Mesenteric fat pad (tissue), 1 donor: Measurements from ENCODE around the gene ARHGAP10. TPM values are rescaled to one million over a fixed set of nuclear protein-coding genes. Genes with fewer than 3 reads are reported as not detected.
"Not testable (repeated sequence)": the region's sequence is repeated elsewhere in the genome, so short reads cannot be mapped to it uniquely, and the experiment has no call there.

ENCODE experiments used
- DNase-seq: peaks from one replicate; pipeline ENCODE4 v3.0.0-alpha.2; 2020; ENCODE audit warnings: low spot score
- total RNA-seq: library from RNA; stranded (reverse); fragmentation: NEBNext Ultra II Directional; extraction: Animal tissue kit (Norgen Biotek cat#: 25700); gene quantifications from one replicate; pipeline ENCODE4 v1.2.1, GENCODE V29; 2021
- donor health status: DM: yes; HTN: yes; CAD: no.

Gene ARHGAP10
- total RNA-seq, 1 donor from 2014 or later: 43.4 TPM

DNA sequence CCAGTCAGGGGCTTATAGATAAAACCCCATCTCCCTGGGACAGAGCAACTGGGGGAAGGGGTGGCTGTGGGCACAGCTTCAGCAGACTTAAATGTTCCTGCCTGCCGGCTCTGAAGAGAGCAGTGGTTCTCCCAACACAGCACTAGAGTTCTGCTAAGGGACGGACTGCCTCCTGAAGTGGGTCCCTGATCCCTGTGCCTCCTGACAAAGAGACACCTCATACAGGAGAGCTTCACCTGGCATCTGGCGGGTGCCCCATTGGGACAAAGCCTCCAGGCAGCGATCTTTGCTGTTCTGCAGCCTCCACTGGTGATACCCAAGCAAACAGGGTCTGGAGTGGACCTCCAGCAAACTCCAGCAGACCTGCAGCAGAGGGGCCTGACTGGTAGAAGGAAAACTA is 351.2 kb downstream of the ARHGAP10 start:
- DNase-seq: not testable (repeated sequence)

DNA sequence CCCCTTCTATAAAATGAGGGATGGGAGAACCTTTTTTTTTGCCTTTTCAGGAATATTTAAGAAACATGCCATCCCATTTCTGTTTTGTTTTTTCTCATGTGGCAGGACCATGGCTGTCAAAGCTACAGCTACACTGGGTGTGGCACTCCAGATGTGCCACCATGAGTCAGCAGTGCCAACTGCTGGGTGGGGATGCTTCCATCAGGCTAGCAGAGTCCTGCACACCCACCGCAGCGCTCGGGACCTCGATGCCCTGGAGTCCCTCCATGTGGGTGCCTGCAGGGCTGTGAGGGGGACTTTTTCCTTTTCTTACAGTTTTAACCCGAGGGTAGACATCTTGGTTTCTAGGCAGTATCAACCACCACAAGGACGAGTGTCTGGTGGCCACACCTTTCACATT is 357.7 kb downstream of the ARHGAP10 start:
- peak; percentile 84 for DNase-seq

DNA sequence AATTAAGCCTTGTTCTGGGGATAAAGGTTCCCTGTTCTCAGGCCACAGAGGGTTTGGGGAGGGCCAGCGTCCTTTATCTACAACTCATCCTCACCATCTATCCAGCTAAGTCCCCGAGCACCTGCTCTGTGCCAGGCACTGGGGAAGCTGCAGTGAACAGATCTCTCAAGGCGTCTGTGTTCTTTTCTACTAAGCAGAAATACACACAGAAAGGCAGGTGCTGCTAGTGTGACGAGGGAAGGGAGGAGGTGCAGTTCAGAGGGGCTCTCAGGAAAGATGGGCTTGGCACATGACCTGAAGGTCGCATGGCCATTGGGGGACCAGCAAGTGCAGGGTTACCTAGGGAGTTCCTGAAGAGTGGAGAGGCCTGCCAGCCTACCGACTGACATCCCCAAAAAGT is 358.1 kb downstream of the ARHGAP10 start:
- peak; percentile 47 for DNase-seq

DNA sequence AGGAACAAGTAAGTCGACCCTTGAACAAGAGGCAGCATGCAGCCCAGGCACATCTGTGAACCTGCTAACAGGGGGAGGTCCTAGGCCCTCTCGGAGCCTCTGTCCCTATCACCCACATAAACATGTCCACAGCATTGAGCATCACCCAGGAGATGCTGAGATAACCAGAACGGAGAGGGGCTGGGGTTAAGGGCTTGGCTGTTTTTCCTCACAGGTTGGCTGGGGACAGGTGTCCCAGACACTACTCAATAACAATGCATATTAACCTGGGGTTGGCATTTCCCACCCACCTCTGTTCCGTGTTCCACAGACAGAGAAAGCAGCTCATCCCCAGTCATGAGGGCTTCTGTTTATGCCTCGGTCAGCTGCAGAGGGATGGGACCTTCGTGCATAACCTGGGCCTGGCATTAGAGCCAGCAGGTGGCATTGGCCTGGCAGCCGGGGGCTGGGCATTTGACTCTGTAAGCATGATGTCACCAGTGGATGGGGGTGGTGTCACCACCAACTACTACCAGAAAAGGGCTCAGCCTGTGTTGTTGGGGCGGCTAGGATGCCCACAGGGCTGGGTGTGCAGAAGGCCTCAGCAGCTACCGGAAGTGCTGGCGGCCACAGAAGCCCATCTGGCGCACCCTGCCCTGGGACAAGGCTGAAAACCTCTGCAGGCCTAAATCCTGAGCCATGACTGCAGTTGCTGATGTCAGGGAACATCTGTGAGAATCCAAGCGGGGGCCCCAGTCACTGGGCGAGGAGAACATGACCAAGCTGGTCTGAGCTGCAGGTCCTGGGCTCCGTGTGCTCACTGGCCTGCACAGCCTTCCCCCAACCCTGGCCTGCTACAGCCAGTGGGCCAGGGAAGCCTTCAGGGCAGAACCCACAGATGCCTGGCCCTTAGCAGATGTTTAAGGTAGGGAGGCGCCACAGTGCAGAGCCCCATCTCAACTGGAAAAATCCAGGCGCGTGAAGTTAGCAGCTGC is 358.9 kb downstream of the ARHGAP10 start:
- DNase-seq: peak; percentile 59

DNA sequence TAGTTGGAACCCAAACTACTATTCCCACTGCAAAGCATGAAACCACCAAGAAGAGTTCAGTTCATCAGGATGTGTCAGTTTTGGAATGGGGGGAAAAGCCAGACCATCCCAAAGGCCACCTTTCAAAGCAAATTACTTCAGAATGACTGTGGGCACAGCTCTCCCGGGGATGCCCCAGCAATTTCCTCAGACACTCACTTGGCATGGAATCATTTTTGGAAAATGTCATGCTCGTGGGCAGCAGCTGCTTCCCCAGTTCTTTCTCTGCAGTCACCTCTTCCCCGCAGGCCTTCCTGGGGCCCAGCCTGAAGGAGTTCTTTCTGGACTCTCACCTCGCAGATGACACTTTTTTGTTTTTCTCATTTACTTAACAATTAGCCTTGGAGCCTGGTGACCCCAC is 360.0 kb downstream of the ARHGAP10 start:
- no peak for DNase-seq

GRCh38 chr4:148092316-148093014 is 360.6 kb downstream of the ARHGAP10 start:
- DNase-seq: no peak

DNA sequence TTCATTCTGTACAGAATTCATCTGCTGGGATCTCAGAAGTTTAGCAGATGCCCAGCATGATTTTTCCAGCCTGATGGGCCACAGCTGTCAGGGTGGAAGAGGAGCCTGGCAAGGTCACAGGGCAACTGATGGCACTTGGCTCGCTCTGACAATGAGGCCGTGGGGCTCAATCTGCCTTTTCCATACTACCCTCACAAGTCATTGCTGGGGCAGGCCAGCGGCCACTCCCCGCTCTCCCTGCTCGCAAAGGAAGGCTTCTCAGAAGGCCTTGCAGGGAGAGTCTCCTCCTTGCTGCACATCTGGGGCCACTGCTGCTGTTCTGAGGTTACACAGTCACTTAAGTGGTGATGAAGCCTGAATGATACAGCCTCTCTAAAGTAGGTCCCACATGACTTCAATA is 361.2 kb downstream of the ARHGAP10 start:
- peak; percentile 71 for DNase-seq

DNA sequence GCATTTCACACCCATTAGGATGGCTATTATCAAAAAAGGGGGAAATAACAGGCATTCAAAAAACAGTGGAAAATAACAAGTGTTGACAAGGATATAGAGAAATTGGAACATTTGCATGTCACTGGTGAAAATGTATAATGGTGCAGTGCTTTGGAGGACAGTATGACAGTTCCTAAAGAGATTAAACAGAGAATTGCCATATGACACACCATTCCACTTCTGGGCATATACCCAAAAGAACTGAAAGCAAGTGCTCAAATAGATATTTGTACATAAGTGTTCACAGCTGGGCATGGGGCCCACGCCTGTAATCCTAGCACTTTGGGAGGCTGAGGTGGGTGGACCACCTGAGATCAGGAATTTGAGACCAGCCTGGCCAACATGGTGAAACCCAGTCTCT is 362.3 kb downstream of the ARHGAP10 start:
- no peak for DNase-seq

GRCh38 chr4:148095346-148095923 is 363.5 kb downstream of the ARHGAP10 start:
- peak; percentile 81 for DNase-seq

DNA sequence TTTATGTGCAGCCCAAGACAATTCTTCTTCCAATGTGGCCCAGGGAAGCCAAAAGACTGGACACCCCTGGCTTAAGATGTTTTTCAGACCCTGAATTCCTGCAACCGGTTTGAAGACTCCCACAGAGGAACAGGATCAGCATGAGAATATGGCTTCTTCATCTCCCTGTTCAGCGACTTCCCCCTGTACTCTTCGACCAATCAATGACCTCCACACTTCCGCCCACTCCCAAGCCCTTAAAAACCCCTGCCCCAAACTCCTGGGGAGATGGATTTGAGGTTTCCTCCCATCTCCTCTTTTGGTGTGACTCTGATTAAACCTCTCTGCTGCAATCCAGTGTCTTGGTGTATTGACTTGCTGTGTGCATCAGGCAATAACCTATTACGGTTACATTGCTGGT is 365.9 kb downstream of the ARHGAP10 start:
- DNase-seq: no peak

- no peak for DNase-seq
Observed at GRCh38 chr4:148101235-148101634, 369.3 kb downstream of the ARHGAP10 start.

- no peak for DNase-seq
Observed at GRCh38 chr4:148101790-148102189, 369.9 kb downstream of the ARHGAP10 start.

DNA sequence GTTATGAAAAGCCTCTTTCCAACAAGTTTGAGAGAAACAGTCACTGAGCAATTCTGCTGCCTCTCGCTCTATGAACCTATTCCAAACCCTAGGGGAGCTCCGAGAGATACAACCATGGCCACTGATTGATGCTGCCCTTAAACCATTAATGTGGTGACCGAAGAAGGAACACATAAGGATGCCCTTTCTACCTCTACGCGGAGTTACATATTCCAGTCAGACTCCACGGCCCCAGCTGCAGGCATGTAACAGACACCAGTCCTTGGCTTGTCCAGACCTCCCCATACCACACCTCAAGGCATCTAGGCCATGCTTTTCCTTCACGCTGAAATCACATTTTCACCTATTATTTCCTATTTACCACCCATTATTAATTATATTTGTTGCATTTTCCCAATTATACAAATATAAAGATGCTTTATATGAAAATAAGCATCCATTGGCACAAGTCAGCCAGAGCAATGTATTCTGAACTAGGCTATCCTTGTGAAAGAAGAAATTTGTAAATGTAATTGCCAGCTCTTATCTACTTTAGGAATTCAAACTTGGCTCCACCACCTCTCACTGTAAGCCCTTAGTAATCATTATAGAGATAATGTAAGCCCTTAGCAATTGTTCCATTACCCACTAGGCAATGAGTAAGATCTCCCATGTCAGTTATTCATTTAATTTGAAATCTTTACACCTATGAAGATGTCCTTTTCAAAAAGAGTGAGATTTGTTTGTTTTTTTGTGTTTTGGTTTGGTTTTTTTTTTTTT is 371.9 kb downstream of the ARHGAP10 start:
- no peak for DNase-seq

- no peak for DNase-seq
Observed at GRCh38 chr4:148108766-148109165, 376.9 kb downstream of the ARHGAP10 start.

DNA sequence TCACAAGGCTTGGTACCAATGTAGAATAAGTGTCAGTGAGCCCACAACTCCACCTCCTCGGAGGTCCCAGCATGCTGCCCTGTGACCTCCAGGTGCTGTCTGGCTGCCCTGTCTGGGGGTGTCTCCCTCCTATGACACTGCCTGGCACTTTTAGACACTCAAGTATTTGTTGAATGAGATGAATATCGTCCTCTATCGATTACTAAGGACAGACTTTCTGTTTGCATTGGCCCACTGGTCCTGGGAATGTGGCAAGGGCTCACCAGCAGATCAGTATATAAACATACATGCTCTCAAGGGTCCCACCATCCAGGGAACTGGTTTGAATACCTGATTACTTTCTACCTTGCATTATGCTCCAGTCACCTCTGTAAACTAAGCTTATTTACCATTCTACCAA is 377.3 kb downstream of the ARHGAP10 start:
- DNase-seq: no peak

- no peak for DNase-seq
Observed at GRCh38 chr4:148110169-148110568, 378.3 kb downstream of the ARHGAP10 start.

DNA sequence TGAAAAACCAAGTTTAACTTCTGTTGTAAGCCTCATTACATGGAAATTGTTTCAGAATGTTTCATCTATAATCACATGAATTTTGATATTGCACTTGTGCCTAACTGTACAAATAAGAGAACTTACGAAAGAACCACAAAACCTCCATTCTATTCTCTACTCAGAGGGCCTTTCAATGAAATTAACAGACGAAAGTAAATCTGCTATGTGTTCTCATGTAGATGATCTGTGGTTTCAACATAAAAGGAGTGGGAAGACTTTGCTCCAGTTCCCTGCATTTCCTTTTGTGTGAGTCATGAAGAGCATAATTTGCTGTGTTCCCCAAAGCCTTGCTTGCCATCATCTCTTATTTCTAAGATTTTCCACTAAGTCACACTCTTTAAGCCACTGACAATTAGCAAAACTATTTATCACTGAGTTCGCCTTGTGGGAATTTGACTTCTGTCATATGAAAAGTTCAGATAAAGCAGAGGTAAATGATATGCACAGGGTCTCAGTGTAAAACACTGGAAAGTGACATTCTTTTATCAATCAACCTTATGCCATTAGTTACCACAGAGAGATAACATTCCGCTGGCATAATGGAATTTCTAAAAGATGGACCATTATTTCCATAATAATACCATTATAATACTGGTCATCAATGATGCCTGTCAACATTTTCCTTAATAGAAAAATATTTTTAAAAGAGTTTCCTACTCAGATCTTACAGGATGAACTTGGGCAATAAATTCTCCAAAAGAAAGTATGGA is 380.5 kb downstream of the ARHGAP10 start:
- no peak for DNase-seq

- no peak for DNase-seq
Observed at GRCh38 chr4:148114436-148114835, 382.5 kb downstream of the ARHGAP10 start.

DNA sequence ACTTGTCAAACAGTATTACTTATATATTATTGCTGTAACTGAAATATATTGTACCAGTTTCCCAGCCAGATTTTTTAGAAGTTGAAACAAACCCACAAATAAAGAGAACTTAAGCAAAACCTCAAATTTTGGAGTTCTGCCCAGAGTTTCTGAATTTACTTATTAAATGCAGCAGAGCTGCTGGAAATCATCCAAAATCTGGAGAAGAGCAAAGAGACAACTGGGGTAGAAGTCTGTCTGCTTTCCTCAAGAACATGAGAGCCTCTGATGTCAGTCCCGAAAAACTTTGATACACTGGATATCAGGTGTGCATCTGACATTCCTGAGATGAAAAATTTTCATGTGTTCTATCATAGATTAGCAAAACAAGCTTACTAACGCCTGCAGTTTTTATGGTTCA is 384.4 kb downstream of the ARHGAP10 start:
- DNase-seq: no peak

GRCh38 chr4:148116969-148117368 is 385.1 kb downstream of the ARHGAP10 start:
- no peak for DNase-seq

DNA sequence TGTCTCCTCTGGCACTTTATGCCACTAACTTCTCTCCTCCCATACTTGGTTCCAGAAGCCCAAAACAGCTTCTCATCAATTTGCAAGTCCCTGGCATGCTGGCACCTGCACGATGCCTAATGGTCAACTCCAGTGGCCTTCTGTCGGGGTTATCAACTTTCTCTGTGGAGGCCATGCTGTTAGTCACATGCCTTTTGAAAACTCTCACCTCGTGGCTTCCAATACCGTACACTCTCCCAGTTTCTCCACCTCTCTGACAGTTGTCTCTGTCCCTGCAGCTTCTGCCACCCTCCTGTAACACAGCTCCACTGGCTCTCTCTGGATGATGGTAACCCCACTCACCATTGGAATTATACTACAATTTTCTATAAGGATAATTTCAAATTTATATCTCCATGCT is 386.3 kb downstream of the ARHGAP10 start:
- no peak for DNase-seq
